HepG2 (cell line): ENCODE measurements around the gene COMMD1. TPM values are rescaled to one million over a fixed set of nuclear protein-coding genes. Genes with fewer than 3 reads are reported as not detected.

Experiments
- ATAC-seq: fragments of 200-7000 bp; cut with Tn5 transposase; 3 replicates; pipeline ENCODE4 v1.9.1; 2020; ENCODE audit warnings: mild to moderate bottlenecking, moderate library complexity
- BruUV-seq: library from RNA; stranded (reverse); fragments of 400-500 nt; replicated peaks from 2 replicates; lab custom pipeline; 2021; lab: Mats Ljungman, UMichigan
- CTCF ChIA-PET: fragments of 300-600 bp; formaldehyde crosslinking; extraction: SDS; loops from one replicate; lab custom pipeline; 2021; ENCODE audit warnings: low total read pairs, inconsistent platforms, low intra/inter-chr PET ratio; lab: Yijun Ruan, JAX
- POLR2A ChIA-PET: fragments of 350-600 bp; sonication (Branson Sonifier 250); formaldehyde crosslinking; loops from one replicate; lab custom pipeline; 2020; ENCODE audit warnings: antibody characterized with exemption, inconsistent platforms; lab: Yijun Ruan, JAX
- DNase-seq: peaks from one replicate; pipeline ENCODE4 v3.0.0-alpha.2; 2015; ENCODE audit warnings: low spot score
- FAIRE-seq: peaks from 3 replicates; lab custom pipeline; 2011; peaks lifted over from hg19 to GRCh38; lab: Jason Lieb, UNC
- H2AFZ ChIP-seq: one replicate; pipeline ENCODE4 v1.6.1; 2011; ENCODE audit warnings: low read length, inconsistent platforms
- H3K27ac ChIP-seq: fragments of 300-600 bp; 3 replicates; pipeline ENCODE4 v1.8.0; 2011; ENCODE audit warnings: mixed run types, mild to moderate bottlenecking, mixed read lengths, low read length, inconsistent platforms; ENCODE audit not compliant: insufficient read depth; ENCODE audit errors: extremely low read length
- H3K27me3 ChIP-seq, 2 experiments: fragments of 200-600 bp in 1 of 2; 2 replicates in 1 of 2; 3 replicates in 1 of 2; pipeline versions ENCODE4 v1.6.0 to v1.8.0; 2011; ENCODE audit warnings: low read length in 2 of 2, mild to moderate bottlenecking in 2 of 2, moderate library complexity in 2 of 2, inconsistent platforms in 1 of 2; ENCODE audit not compliant: insufficient read depth in 2 of 2, control insufficient read depth in 1 of 2
- H3K36me3 ChIP-seq, 2 experiments: fragments of 200-600 bp in 1 of 2; replicated peaks in 1 of 2; 2 replicates in 1 of 2; 3 replicates in 1 of 2; pipeline versions ENCODE4 v1.5.1 to v1.8.0; 2011; ENCODE audit warnings: low read length in 2 of 2, inconsistent platforms in 1 of 2; ENCODE audit not compliant: insufficient read depth in 2 of 2, control insufficient read depth in 1 of 2
- H3K4me1 ChIP-seq: 2 replicates; pipeline ENCODE4 v1.5.1; 2012; ENCODE audit warnings: low read length, inconsistent platforms; ENCODE audit not compliant: insufficient read depth
- H3K4me2 ChIP-seq: 2 replicates; pipeline ENCODE4 v1.6.0; 2011; ENCODE audit warnings: low read depth, low read length, inconsistent platforms
- H3K4me3 ChIP-seq, 3 experiments: fragments of 200-600 bp in 1 of 3; sonication (generic), shearing (Covaris generic) in 1 of 3; replicated peaks in 1 of 3; 2 replicates each; pipeline ENCODE4 v1.5.1; 2011 to 2016; ENCODE audit warnings: low read length in 3 of 3, inconsistent platforms in 2 of 3, low read depth in 2 of 3, mild to moderate bottlenecking in 2 of 3, control low read depth in 1 of 3, mixed read lengths in 1 of 3; ENCODE audit not compliant: insufficient read depth in 1 of 3
- H3K79me2 ChIP-seq: one replicate; pipeline ENCODE4 v1.6.1; 2011; ENCODE audit warnings: low read length, inconsistent platforms; ENCODE audit not compliant: insufficient read depth
- H3K9ac ChIP-seq: 2 replicates; pipeline ENCODE4 v1.6.0; 2011; ENCODE audit warnings: mild to moderate bottlenecking, low read depth, low read length, inconsistent platforms; ENCODE audit not compliant: insufficient read depth
- H3K9me3 ChIP-seq: 2 replicates; pipeline ENCODE4 v1.5.1; 2012; ENCODE audit warnings: mild to moderate bottlenecking, low read length
- H4K20me1 ChIP-seq: 2 replicates; pipeline ENCODE4 v1.6.0; 2011; ENCODE audit warnings: inconsistent platforms, mild to moderate bottlenecking, low read length, moderate library complexity; ENCODE audit not compliant: insufficient read depth
- ISL2 ChIP-seq: sonication (generic); formaldehyde crosslinking; IDR thresholded peaks from 2 replicates; pipeline ENCODE4 v1.5.0; 2020; ENCODE audit warnings: missing genetic modification reagents
- JARID2 ChIP-seq: sonication (generic); formaldehyde crosslinking; IDR thresholded peaks from 2 replicates; pipeline ENCODE4 v1.8.1; 2023; ENCODE audit warnings: missing genetic modification reagents, inconsistent platforms; ENCODE audit not compliant: insufficient replicate concordance
- ONECUT2 ChIP-seq: sonication (generic); formaldehyde crosslinking; IDR thresholded peaks from 2 replicates; pipeline ENCODE4 v1.4.0; 2020; ENCODE audit warnings: missing genetic modification reagents
- SOX13 ChIP-seq, 3 experiments: fragments of 450-650 bp in 1 of 3; sonication (generic) in 1 of 3; formaldehyde crosslinking in 1 of 3; IDR thresholded peaks in 2 of 3; conservative IDR thresholded peaks in 1 of 3; 2 replicates each; pipeline versions ENCODE4 v1.5.0 to v1.6.1; 2016 to 2020; ENCODE audit warnings: antibody characterized with exemption in 1 of 3, mild to moderate bottlenecking in 1 of 3, missing compliant biosample characterization in 1 of 3, missing genetic modification reagents in 1 of 3, moderate library complexity in 1 of 3
- ZFP37 ChIP-seq: sonication (generic); formaldehyde crosslinking; IDR thresholded peaks from 2 replicates; pipeline ENCODE4 v1.4.0; 2020; ENCODE audit warnings: missing genetic modification reagents, borderline replicate concordance
- ZNF775 ChIP-seq: sonication (generic); formaldehyde crosslinking; IDR thresholded peaks from 2 replicates; pipeline ENCODE4 v1.4.0; 2020; ENCODE audit warnings: missing genetic modification reagents, mild to moderate bottlenecking, moderate library complexity, borderline replicate concordance
- ZNF839 ChIP-seq: sonication (generic); formaldehyde crosslinking; IDR thresholded peaks from 2 replicates; pipeline ENCODE4 v1.4.0; 2020; ENCODE audit warnings: missing genetic modification reagents, mild to moderate bottlenecking, borderline replicate concordance
- WGBS: methylation state at CpG from one replicate; pipeline ENCODE4 v1.1.6; 2017; ENCODE audit warnings: low lambda C conversion rate; 5-methylcytosine and 5-hydroxymethylcytosine counted together
- in situ Hi-C: cut with HindIII; loops from 2 replicates; pipeline ENCODE4 v1.10.0; 2017; ENCODE audit warnings: low pct_unique_long_range_greater_than_20kb; ENCODE audit not compliant: extremely low pct_ligation_motif_present
- intact Hi-C: fragments of 100-400 bp; cut with micrococcal nuclease; formaldehyde crosslinking; loops from one replicate; pipeline ENCODE4 v1.10.0; 2022; ENCODE audit not compliant: unreplicated experiment
- polyA plus RNA-seq, 8 experiments: library from polyadenylated mRNA; depleted of rRNA in 3 of 8; stranded (reverse) in 7 of 8; unstranded in 1 of 8; fragments of >200 nt; fragmentation: Illumina TruSeq in 4 of 8; extraction: Trizol in 4 of 8; gene quantifications; 2 replicates each; pipeline versions ENCODE4 v1.2.1 to v1.2.3, GENCODE V29; 2011 to 2016; ENCODE audit warnings: low read depth in 4 of 8, missing spikeins in 1 of 8, mixed read lengths in 1 of 8; ENCODE audit not compliant: insufficient read depth in 1 of 8
- total RNA-seq, 5 experiments: library from RNA; depleted of rRNA; stranded (reverse); fragments of >200 nt; fragmentation: Illumina TruSeq; extraction: Trizol; gene quantifications; 2 replicates each; pipeline ENCODE4 v1.2.3, GENCODE V29; 2016; ENCODE audit warnings: low read depth in 1 of 5
- TF ChIP-seq, protein P1 (sequence below), 2 experiments: fragments of 450-650 bp in 1 of 2; sonication (generic) in 1 of 2; formaldehyde crosslinking in 1 of 2; IDR thresholded peaks; 2 replicates each; pipeline versions ENCODE4 v1.6.1 to v1.8.0; 2016 to 2022; ENCODE audit warnings: antibody characterized with exemption in 1 of 2, mild to moderate bottlenecking in 1 of 2, missing genetic modification reagents in 1 of 2
- TF ChIP-seq, protein P2 (sequence below): IDR thresholded peaks from 2 replicates; pipeline ENCODE4 v1.6.1; 2012; ENCODE audit warnings: inconsistent platforms

Gene COMMD1
- total and polyA plus RNA-seq, 2 of the 13 experiments (the other 11 are each of a cell fraction or from before 2014, with no cell fraction given): 25.7 to 105 TPM

DNA sequence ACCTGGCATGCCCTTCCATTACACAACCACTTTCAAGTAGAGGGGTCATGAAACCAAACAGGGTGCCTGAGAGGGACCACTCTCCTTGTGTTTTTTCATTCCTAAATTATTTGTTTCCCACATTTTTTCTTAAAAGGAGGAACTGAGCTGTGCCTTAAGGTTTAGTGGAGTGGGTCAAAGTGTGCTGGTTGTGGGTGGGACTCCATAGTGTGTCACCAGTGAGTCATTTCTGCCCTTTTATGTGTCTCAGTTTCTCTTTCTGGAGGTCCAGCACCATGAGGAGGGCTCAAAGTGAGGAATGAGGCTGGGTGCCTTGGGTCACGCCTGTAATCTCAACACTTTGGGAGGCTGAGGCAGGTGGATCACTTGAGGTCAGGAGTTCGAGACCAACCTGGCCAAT, 37.8 kb downstream of the COMMD1 start (continued):
- TF ChIP-seq, protein P1, sequence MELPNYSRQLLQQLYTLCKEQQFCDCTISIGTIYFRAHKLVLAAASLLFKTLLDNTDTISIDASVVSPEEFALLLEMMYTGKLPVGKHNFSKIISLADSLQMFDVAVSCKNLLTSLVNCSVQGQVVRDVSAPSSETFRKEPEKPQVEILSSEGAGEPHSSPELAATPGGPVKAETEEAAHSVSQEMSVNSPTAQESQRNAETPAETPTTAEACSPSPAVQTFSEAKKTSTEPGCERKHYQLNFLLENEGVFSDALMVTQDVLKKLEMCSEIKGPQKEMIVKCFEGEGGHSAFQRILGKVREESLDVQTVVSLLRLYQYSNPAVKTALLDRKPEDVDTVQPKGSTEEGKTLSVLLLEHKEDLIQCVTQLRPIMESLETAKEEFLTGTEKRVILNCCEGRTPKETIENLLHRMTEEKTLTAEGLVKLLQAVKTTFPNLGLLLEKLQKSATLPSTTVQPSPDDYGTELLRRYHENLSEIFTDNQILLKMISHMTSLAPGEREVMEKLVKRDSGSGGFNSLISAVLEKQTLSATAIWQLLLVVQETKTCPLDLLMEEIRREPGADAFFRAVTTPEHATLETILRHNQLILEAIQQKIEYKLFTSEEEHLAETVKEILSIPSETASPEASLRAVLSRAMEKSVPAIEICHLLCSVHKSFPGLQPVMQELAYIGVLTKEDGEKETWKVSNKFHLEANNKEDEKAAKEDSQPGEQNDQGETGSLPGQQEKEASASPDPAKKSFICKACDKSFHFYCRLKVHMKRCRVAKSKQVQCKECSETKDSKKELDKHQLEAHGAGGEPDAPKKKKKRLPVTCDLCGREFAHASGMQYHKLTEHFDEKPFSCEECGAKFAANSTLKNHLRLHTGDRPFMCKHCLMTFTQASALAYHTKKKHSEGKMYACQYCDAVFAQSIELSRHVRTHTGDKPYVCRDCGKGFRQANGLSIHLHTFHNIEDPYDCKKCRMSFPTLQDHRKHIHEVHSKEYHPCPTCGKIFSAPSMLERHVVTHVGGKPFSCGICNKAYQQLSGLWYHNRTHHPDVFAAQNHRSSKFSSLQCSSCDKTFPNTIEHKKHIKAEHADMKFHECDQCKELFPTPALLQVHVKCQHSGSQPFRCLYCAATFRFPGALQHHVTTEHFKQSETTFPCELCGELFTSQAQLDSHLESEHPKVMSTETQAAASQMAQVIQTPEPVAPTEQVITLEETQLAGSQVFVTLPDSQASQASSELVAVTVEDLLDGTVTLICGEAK (IDR thresholded peaks at IDR 0.05): no peak
- TF ChIP-seq, protein P1 (CRISPR knock-in tag; IDR thresholded peaks at IDR 0.05): no peak

DNA sequence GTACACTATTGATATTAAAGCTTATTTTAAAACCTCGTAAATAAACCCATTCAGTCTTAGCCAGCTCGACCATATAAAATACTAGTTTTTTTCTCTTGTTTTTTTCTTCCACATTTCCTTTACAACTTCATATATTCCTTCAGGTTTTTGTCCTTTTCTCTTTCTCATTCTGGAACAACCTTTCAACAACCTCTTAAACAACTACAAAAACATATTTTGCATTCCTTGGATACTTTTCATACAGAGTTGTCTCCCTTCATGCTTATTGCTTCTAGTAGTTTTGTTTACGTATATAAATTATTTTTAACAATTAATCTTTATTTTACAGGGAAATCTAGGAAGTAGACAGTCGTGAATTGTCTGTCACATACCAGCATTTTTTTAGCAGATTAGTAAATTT, 41.2 kb downstream of the COMMD1 start:
- Histone ChIP-seq H3K9me3 (no peaks in the 10 kb centered on the region), H3K27me3 (no peaks in the 10 kb centered on the region), H2AFZ (no peak overlapping the region), H3K4me3 (no peak overlapping the region), H3K36me3 (no peaks in the 10 kb centered on the region), H3K4me2 (no peak overlapping the region), H3K4me1 (peaks cover 19% of the 10 kb centered on the region), H3K9ac (no peak overlapping the region), H4K20me1 (no peaks in the 10 kb centered on the region), H3K27ac (no peak overlapping the region)
- intact Hi-C loops (no loop called here), in situ Hi-C loops (no loop called here)
- WGBS: 91% methylated on average over 4 of the region's 4 CpGs
- CTCF ChIA-PET: no interaction called here
- ATAC-seq: no peak
- BruUV-seq: no TSS peak
- no peak for DNase-seq
- POLR2A ChIA-PET: no interaction called here
- TF ChIP-seq ZNF839 (CRISPR knock-in tag): no peak
- TF ChIP-seq ONECUT2 (CRISPR knock-in tag): no peak
- TF ChIP-seq JARID2 (CRISPR knock-in tag): no peak
- no peak for TF ChIP-seq ISL2 (CRISPR knock-in tag)
- TF ChIP-seq, protein P2, sequence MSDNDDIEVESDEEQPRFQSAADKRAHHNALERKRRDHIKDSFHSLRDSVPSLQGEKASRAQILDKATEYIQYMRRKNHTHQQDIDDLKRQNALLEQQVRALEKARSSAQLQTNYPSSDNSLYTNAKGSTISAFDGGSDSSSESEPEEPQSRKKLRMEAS: no peak
- TF ChIP-seq ZNF775 (CRISPR knock-in tag): no peak
- TF ChIP-seq ZFP37: no peak
- TF ChIP-seq SOX13 (IDR thresholded peaks at IDR 0.05): no peak
- no peak for TF ChIP-seq SOX13 (CRISPR knock-in tag; conservative IDR thresholded peaks at IDR 0.05 in 1 of 2, IDR thresholded peaks at IDR 0.05 in 1 of 2)
- TF ChIP-seq, all 625 proteins: peak for 0
- no peaks in the 10 kb centered on the region for H3K79me2 ChIP-seq
- no peak for FAIRE-seq
